ENCODE data around the gene ASGR1.

DNA sequence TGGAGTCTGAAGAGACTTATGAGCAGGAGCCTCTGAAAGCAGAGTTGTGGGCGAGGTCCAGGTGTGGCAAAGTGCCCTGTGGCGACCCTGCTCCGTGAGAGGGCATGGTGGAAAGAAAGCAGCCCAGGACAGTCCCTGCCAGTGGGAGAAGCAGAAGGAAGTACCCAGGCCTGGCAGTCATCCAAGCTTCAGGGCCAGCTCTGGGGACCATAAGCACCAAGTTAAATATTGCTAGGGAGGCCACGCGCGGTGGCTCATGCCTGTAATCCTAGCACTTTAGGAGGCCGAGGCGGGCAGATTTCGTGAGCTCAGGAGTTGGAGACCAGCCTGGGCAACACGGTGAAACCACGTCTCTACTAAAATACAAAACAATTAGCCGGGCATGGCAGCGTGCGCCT lies 4.9 kb upstream of the ASGR1 start:
- TF ChIP-seq ZNF274 (IDR thresholded peaks at IDR 0.05; ENCODE audit: low read length) = no peak
- TF ChIP-seq ZNF274 (tag by site-specific recombination; IDR thresholded peaks at IDR 0.05; ENCODE audit: borderline replicate concordance) = no peak
- no peak for TF ChIP-seq ZNF530 (tag by site-specific recombination; IDR thresholded peaks at IDR 0.05; ENCODE audit: low read depth)
- TF ChIP-seq KLF9 (tag by site-specific recombination; IDR thresholded peaks at IDR 0.05; ENCODE audit: low read depth) = no peak
- TF ChIP-seq, protein P1, sequence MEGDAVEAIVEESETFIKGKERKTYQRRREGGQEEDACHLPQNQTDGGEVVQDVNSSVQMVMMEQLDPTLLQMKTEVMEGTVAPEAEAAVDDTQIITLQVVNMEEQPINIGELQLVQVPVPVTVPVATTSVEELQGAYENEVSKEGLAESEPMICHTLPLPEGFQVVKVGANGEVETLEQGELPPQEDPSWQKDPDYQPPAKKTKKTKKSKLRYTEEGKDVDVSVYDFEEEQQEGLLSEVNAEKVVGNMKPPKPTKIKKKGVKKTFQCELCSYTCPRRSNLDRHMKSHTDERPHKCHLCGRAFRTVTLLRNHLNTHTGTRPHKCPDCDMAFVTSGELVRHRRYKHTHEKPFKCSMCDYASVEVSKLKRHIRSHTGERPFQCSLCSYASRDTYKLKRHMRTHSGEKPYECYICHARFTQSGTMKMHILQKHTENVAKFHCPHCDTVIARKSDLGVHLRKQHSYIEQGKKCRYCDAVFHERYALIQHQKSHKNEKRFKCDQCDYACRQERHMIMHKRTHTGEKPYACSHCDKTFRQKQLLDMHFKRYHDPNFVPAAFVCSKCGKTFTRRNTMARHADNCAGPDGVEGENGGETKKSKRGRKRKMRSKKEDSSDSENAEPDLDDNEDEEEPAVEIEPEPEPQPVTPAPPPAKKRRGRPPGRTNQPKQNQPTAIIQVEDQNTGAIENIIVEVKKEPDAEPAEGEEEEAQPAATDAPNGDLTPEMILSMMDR (tag by site-specific recombination; IDR thresholded peaks at IDR 0.05) = no peak
- TF ChIP-seq, protein P2, sequence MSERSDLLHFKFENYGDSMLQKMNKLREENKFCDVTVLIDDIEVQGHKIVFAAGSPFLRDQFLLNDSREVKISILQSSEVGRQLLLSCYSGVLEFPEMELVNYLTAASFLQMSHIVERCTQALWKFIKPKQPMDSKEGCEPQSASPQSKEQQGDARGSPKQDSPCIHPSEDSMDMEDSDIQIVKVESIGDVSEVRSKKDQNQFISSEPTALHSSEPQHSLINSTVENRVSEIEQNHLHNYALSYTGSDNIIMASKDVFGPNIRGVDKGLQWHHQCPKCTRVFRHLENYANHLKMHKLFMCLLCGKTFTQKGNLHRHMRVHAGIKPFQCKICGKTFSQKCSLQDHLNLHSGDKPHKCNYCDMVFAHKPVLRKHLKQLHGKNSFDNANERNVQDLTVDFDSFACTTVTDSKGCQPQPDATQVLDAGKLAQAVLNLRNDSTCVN (tag by site-specific recombination; optimal IDR thresholded peaks at IDR 0.05) = no peak
- no peak for TF ChIP-seq TCF7L2 (IDR thresholded peaks at IDR 0.05; ENCODE audit: borderline replicate concordance, low read depth, low read length)
- TF ChIP-seq ZBTB7A (tag by site-specific recombination; IDR thresholded peaks at IDR 0.05; ENCODE audit: low read depth) = no peak
- no peak for TF ChIP-seq ZNF132 (tag by site-specific recombination; IDR thresholded peaks at IDR 0.05; ENCODE audit: borderline replicate concordance)
- no peak for TF ChIP-seq BCL6B (tag by site-specific recombination; IDR thresholded peaks at IDR 0.05)
- TF ChIP-seq REPIN1 (tag by site-specific recombination; IDR thresholded peaks at IDR 0.05; ENCODE audit: low read depth) = no peak
- TF ChIP-seq ZNF830 (tag by site-specific recombination; IDR thresholded peaks at IDR 0.05; ENCODE audit: low read depth) = no peak
- TF ChIP-seq ZIC2 (tag by site-specific recombination; IDR thresholded peaks at IDR 0.05) = no peak
- no peak for TF ChIP-seq ZNF146 (tag by site-specific recombination; IDR thresholded peaks at IDR 0.05)
- no peak for TF ChIP-seq ZNF768 (tag by site-specific recombination; IDR thresholded peaks at IDR 0.05)

Data from HEK293 (cell line).